Measurements from ENCODE around the gene CCNDBP1. TPM values are rescaled to one million over a fixed set of nuclear protein-coding genes. Genes with fewer than 3 reads are reported as not detected.

CCNDBP1 gene
- total RNA-seq, 1 donor from 2014 or later, result 44.9 TPM

DNA sequence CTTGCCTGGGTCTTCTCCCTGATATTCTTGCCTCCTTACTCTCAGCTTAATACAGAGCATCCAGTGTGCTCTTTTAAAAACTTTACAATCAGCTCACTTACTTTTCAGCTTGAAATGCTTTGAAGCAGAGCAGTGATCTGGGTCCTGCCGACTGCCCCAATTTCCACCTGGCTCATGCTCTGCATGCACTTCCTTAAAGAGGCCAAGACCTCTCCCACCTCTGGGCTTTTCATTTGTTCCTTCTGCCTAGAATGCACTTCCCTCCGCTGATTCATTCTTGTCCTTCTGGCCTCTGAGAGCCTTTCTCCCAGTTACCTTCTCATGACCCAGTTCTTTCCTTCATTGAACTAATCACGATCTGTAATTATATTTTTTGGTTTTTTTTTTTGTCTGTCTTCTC is 1.9 kb upstream of the CCNDBP1 start:
- Histone ChIP-seq H3K4me1 (peaks cover 0 to 13% of the 10 kb centered on the region in 2 donors), H3K27me3 (no peaks in the 10 kb centered on the region), H3K9me3 (no peaks in the 10 kb centered on the region), H3K27ac (no peak overlapping the region), H3K36me3 (peaks cover 0 to 26% of the 10 kb centered on the region in 2 donors), H3K4me3 (no peak overlapping the region)
- intact Hi-C loops (cut with DNase I), result loop anchor here (5.0 kb wide), 1 partner anchor 76 kb away; the partner anchor contains the start of gene UBR1
- no peak for DNase-seq (ENCODE audit: low spot score in 2 of 2)
- TF ChIP-seq, protein P1, sequence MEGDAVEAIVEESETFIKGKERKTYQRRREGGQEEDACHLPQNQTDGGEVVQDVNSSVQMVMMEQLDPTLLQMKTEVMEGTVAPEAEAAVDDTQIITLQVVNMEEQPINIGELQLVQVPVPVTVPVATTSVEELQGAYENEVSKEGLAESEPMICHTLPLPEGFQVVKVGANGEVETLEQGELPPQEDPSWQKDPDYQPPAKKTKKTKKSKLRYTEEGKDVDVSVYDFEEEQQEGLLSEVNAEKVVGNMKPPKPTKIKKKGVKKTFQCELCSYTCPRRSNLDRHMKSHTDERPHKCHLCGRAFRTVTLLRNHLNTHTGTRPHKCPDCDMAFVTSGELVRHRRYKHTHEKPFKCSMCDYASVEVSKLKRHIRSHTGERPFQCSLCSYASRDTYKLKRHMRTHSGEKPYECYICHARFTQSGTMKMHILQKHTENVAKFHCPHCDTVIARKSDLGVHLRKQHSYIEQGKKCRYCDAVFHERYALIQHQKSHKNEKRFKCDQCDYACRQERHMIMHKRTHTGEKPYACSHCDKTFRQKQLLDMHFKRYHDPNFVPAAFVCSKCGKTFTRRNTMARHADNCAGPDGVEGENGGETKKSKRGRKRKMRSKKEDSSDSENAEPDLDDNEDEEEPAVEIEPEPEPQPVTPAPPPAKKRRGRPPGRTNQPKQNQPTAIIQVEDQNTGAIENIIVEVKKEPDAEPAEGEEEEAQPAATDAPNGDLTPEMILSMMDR (IDR thresholded peaks at IDR 0.05), result no peak

- intact Hi-C loops (cut with DNase I), result loop anchor here (5.0 kb wide), 1 partner anchor 77 kb away; the partner anchor contains the start of gene UBR1
- TF ChIP-seq, protein P1 (IDR thresholded peaks at IDR 0.05), result no peak
- H3K4me1 ChIP-seq, result peaks cover 0 to 13% of the 10 kb centered on the region in 2 donors
- no peaks in the 10 kb centered on the region for H3K27me3 ChIP-seq
- DNase-seq (ENCODE audit: low spot score in 2 of 2), result no peak
- H3K36me3 ChIP-seq, result peaks cover 4 to 24% of the 10 kb centered on the region in 2 donors
- peak overlapping the region; percentile 94 to 95 for H3K4me3 ChIP-seq
- H3K27ac ChIP-seq, result peak overlapping the region; percentile 96 to 97
- H3K9me3 ChIP-seq, result no peaks in the 10 kb centered on the region
These were observed 637 bp upstream of the CCNDBP1 start for GRCh38 chr15:43184407-43185124.

DNA sequence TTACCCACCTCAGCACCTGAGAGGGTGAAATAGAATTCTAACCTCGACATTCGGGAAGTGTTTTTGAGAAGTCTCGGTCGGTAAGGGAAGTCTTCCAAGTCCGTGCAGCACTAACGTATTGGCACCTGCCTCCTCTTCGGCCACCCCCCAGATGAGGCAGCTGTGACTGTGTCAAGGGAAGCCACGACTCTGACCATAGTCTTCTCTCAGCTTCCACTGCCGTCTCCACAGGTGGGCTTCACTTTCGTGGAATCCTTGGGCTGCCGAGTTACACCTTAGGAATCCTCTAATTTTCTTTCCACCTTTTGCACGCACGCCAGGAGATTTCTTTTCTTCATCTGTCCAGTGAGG is 775 bp downstream of the CCNDBP1 start:
- Histone ChIP-seq H3K9me3 (no peaks in the 10 kb centered on the region), H3K36me3 (peaks cover 18 to 34% of the 10 kb centered on the region in 2 donors), H3K27me3 (no peaks in the 10 kb centered on the region), H3K4me3 (peak overlapping the region; percentile 94 to 95), H3K4me1 (peaks cover 0 to 13% of the 10 kb centered on the region in 2 donors), H3K27ac (peak overlapping the region; percentile 96 to 97)
- DNase-seq (ENCODE audit: low spot score in 2 of 2), result no peak
- TF ChIP-seq, protein P1 (IDR thresholded peaks at IDR 0.05), result no peak
- intact Hi-C loops (cut with DNase I), result no loop called here

GRCh38 chr15:43187544-43188155 is 2.4 kb downstream of the CCNDBP1 start:
- Histone ChIP-seq H3K9me3 (no peaks in the 10 kb centered on the region), H3K27ac (no peak overlapping the region), H3K4me1 (peaks cover 0 to 13% of the 10 kb centered on the region in 2 donors), H3K27me3 (no peaks in the 10 kb centered on the region), H3K36me3 (peaks cover 33 to 41% of the 10 kb centered on the region in 2 donors), H3K4me3 (peak overlapping the region in 1 of 2 donors; percentile 95)
- no peak for DNase-seq (ENCODE audit: low spot score in 2 of 2)
- intact Hi-C loops (cut with DNase I), result no loop called here
- TF ChIP-seq, protein P1 (IDR thresholded peaks at IDR 0.05), result peak; percentile 17 to 61 (median 50)

GRCh38 chr15:43189296-43189695 is 4.1 kb downstream of the CCNDBP1 start:
- Histone ChIP-seq H3K4me3 (no peak overlapping the region), H3K36me3 (peaks cover 44 to 49% of the 10 kb centered on the region in 2 donors), H3K4me1 (peaks cover 0 to 13% of the 10 kb centered on the region in 2 donors), H3K27me3 (no peaks in the 10 kb centered on the region), H3K9me3 (no peaks in the 10 kb centered on the region), H3K27ac (no peak overlapping the region)
- DNase-seq (ENCODE audit: low spot score in 2 of 2), result no peak
- intact Hi-C loops (cut with DNase I), result no loop called here
- TF ChIP-seq, protein P1 (IDR thresholded peaks at IDR 0.05), result no peak

Data from ascending aorta (tissue), 2 donors.